HG03025 (cell line): Measurements from ENCODE around the gene AGRN.
"Not testable (repeated sequence)": the region's sequence is repeated elsewhere in the genome, so short reads cannot be mapped to it uniquely, and the experiment has no call there.

Experiments used
- ATAC-seq: cut with Tn5 transposase; IDR thresholded peaks from one replicate; pipeline ENCODE4 v1.9.1; 2021; ENCODE audit warnings: mild to moderate bottlenecking, moderate library complexity; ENCODE audit not compliant: unreplicated experiment, low FRiP score

The AGRN gene

DNA sequence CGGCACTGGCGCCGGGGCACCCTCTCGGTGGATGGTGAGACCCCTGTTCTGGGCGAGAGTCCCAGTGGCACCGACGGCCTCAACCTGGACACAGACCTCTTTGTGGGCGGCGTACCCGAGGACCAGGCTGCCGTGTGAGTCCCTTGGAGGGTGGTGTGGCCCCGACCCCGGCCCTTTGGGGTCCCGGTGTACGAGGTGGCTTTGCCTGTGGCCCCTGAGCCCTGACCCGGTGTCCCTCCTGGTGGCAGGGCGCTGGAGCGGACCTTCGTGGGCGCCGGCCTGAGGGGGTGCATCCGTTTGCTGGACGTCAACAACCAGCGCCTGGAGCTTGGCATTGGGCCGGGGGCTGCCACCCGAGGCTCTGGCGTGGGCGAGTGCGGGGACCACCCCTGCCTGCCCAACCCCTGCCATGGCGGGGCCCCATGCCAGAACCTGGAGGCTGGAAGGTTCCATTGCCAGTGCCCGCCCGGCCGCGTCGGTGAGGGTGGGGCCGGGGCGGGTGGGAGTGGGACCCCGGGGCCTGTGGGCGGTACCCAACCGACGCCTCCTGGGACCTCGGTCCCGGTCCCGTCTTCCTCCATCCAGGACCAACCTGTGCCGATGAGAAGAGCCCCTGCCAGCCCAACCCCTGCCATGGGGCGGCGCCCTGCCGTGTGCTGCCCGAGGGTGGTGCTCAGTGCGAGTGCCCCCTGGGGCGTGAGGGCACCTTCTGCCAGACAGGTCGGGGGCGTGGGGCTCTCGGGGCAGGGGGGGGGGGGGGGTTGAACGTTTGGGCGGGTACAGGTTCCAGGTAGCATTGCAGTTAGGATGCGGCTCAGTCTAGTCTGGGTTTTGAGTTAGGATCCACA lies 29.6 kb downstream of the AGRN start:
- no peak for ATAC-seq

DNA sequence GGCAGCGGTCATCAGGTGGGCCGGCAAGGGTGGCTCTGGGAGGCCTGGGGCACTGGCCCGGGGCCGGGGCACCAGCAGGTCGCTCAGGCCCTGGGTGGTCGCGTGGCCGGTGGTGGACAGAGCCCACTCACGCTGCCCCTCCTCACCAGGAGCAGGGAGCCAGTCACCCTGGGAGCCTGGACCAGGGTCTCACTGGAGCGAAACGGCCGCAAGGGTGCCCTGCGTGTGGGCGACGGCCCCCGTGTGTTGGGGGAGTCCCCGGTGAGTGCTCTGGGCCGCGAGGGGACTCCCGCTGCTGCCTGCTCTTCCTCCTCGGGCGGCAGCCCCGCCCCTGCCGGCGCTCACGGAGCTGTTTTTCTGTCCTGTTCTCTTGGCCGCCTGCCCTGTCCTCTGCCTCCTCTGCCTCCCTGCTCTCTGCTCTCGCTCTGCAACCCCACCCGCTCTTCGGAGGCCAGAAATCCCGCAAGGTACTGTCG lies 30.7 kb downstream of the AGRN start:
- no peak for ATAC-seq

DNA sequence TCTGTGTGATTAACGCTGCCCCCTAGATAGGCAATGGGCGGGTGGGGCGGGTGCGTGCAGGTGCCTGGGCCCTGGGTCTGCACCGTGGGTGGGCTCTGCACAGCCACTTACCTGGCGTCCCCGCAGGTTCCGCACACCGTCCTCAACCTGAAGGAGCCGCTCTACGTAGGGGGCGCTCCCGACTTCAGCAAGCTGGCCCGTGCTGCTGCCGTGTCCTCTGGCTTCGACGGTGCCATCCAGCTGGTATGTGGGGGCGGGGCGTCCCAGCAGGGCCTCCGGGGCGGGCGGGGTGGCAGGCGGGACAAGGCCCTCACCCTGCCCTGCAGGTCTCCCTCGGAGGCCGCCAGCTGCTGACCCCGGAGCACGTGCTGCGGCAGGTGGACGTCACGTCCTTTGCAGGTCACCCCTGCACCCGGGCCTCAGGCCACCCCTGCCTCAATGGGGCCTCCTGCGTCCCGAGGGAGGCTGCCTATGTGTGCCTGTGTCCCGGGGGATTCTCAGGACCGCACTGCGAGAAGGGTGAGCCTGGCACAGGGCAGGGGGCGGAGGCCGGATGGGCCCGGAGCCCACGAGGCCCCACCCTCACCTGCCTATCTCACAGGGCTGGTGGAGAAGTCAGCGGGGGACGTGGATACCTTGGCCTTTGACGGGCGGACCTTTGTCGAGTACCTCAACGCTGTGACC lies 31.3 kb downstream of the AGRN start:
- no peak for ATAC-seq

DNA sequence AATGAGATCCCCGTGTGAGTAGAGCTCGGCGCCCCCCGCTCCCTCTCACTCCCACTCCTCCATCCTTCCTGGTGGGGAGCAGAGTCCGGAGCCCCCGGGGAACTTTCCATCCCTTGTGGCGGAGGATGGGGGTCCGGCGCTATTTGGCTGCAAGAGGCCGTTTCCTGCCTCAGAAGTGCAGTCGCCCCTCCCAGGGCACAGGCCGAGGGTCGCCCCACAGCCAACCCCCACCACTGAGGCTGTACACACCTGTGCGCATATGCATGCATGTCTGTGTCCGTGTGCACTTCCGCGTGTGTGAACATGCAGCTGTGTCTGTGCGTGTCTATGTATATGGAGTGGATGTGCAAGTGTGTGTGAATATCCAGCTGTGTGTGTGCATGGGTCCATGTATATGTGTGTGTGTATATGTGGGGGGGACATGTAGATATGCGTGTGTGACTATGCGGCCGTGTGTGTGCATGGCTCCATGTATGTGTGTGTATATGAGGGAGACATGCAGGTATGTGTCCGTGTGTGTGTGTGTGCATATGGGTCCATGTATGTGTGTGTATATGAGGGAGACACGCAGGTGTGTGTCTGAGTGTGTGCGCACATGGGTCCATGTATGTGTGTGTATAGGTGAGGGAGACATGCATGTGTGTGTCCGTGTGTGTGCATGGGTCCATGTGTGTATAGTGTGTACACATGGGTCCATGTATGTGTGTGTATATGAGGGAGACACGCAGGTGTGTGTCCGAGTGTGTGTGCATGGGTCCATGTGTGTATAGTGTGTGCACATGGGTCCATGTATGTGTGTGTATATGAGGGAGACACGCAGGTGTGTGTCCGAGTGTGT lies 32.3 kb downstream of the AGRN start:
- ATAC-seq: no peak

DNA sequence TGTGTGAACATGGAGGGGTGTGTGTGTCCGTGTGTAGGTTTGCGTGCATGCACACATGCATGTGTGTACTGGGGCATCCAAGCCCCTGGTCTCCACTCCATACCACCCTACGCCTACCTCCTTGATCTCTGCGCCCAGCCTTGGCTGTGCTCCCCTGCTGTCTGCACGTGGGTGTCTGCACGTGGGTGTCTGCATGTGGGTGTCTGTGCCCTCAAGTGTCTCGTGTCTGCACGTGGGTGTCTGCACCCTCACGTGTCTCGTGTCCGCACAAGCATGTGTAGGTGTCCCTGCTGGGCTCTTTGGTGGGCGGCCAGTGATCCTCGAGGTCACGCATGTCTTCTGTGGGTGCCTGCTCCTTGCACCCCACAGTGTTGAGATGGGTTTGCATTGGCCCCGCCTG lies 33.1 kb downstream of the AGRN start:
- no peak for ATAC-seq

DNA sequence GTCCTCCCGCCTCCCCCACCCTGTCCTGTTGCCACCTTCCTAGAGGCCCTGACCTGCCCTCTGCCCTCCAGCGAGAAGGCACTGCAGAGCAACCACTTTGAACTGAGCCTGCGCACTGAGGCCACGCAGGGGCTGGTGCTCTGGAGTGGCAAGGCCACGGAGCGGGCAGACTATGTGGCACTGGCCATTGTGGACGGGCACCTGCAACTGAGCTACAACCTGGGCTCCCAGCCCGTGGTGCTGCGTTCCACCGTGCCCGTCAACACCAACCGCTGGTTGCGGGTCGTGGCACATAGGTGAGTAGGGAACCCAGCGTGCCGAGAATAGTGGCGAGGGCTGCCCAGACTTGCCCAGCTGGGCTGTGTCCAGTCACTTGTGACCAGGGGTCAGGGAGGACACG lies 33.8 kb downstream of the AGRN start:
- ATAC-seq: no peak

DNA sequence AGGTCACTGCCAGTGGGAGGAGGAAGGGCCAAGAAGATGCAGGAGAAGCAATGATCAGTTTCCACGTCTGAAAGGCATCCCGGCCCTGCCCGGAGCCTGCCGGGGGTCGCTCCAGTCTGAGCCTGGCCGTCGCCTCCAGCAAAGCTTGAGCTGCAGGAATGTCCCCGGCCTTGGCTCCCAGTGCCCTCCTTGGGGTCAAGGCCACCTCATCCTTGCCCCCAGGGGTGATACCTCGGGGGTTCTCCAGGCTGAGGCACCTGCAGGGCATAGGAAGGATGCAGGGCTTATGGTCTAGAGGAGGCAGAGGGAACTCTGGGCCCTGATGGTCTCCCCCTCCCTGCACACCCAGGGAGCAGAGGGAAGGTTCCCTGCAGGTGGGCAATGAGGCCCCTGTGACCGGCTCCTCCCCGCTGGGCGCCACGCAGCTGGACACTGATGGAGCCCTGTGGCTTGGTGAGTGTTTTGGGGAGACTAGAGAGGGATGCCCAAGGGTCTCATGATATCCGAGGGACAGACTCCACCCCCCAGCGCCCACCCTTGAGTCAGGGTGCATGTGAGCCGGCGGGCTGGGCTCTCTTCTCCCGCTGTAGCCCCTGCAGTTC lies 34.3 kb downstream of the AGRN start:
- ATAC-seq: no peak

DNA sequence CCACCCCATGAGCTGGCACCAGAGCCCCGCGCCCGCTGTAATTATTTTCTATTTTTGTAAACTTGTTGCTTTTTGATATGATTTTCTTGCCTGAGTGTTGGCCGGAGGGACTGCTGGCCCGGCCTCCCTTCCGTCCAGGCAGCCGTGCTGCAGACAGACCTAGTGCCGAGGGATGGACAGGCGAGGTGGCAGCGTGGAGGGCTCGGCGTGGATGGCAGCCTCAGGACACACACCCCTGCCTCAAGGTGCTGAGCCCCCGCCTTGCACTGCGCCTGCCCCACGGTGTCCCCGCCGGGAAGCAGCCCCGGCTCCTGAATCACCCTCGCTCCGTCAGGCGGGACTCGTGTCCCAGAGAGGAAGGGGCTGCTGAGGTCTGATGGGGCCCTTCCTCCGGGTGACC lies 35.1 kb downstream of the AGRN start:
- ATAC-seq: no peak

DNA sequence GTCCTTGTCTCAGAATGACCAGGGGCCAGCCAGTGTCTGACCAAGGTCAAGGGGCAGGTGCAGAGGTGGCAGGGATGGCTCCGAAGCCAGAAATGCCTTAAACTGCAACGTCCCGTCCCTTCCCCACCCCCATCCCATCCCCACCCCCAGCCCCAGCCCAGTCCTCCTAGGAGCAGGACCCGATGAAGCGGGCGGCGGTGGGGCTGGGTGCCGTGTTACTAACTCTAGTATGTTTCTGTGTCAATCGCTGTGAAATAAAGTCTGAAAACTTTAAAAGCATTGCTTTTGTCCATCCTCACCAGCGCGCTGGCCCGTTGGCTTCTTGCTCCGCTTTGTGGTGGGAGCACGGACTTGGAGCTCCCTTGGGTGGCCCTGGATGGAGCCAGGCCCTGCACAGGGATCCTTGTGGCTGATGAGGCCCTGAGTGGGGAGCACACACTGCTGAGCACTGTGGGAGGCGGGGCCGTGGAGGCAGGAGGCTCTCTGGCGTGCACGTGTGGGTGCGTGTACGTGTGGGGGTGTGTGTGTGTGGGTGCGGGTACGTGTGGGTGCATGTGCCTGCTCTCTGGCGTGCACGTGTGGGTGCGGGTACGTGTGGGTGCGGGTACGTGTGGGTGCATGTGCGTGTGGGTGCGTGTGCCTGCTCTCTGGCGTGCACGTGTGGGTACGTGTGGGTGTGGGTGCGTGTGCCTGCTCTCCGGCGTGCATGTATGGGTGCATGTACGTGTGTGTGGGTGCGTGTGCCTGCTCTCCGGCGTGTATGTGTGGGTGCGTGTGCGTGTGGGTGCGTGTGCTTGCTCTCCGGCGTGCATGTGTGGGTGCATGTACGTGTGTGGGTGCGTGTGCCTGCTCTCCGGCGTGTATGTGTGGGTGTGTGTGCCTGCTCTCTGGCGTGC lies 36.2 kb downstream of the AGRN start:
- ATAC-seq: no peak

DNA sequence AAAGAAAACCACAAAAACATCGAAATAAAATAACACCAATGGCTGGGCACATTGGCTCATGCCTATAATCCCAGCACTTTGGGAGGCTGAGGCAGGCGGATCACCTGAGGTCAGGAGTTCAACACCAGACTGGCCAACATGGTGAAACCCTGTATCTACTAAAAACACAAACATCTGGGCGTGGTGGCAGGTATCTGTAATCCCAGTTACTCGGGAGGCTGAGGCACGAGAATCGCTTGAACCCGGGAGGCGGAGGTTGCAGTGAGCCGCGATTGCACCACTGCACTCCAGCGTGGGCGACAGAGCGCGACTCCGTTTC lies 37.8 kb downstream of the AGRN start:
- not testable (repeated sequence) for ATAC-seq

DNA sequence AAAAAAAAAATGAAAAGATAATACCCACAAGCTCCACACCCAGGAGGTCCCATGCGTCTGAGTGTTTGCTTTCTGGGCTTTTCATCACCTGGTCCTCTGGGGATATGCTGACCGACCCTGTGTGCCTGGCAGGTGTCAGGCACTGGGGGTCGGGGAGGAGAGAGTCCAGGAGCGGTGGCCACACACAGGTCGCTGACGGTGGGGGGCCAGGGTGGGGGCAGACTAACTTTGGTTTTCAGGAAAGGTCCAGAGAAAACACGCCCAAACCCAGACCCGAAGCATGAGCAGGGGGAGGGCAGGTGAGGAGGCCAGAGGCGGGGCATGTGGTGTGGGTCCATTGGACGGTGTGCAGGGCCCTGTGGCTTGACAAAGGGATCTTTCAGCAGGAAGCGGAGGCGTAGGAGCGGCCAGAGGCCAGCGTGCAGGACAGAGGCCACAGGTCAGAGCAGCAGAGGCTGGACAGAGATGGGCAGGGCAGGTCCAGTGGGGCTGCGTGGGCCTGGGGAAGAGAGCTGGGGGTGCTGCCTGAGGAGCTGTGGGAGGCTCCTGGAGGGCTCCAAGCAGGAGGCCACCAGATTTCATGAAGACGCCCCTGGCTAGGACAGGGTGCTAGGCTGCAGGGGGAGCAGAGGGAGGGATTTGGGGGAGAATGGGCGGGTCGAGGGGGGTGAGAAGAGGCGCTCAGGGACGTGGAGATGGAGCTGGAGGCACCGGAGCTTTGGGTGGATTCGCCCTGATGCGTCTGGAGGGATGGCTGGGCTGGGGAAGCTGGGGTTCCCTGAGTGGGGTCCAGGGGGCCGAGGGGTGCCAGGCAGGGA lies 38.4 kb downstream of the AGRN start:
- no peak for ATAC-seq

DNA sequence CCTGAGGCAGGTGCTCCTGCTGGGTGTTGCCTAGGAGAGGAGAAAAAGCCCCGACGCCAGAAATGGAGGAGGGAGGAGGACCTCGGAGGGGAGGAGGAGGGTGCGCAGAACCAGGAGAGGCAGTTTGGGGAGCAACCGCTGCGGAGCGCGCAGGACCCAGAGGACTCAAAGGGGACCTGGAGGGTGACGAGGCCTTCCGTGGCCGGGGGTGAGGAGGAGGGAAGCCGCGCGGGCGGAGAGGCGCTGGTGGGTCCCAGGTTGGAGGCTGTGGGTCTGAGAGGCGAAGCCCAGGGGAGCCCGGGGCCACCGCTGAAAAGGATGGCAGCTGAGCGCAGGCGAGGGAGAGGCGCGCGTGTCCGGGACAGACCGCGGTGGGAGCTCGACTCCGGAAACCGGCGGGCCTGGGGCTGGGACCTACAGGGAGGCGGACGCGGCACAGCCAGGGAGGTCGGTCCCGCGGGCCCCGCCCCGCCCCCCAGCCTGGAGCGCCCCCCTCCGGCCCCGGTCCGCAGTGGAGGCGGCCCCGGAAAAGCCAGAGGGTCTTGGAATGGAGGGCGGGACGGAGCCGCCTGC lies 39.1 kb downstream of the AGRN start:
- peak; percentile 16 for ATAC-seq

DNA sequence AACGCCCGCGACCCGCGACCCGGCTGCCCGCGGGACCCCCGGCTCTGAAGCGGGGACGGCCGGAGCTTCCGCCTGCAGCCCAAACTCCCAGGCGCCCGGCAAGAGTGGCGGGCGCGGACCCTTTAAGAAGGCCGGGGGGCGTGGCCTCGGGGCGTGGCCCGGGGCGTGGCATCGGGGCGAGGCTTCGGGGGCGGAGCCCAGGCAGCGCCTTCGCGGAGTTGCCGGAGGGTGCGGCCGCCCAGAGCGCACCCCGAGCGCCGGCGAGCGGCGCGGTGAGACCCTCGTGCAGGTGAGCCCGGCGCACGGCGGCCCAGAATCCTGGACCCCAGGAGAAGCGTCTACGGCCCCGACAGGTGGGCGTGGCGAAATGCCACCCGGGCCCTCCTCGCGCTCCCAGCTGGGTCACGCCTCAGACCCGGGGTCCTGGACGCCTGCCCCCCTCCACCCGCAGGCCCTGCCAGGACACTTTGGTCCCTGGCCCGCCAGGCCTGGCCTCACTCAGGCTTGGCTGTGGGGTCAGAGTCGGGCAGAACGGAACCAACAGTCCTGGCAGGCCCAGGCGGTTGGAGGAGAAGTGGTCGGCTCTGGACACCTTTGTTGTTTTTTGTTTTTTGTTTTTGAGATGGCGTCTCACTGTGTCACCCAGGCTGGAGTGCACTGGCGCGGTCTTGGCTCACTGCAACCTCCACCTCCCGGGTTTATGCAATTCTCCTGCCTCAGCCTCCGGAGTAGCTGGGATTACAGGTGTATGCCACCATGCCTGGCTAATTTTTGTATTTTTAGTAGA lies 39.8 kb downstream of the AGRN start:
- ATAC-seq: peak; percentile 65

DNA sequence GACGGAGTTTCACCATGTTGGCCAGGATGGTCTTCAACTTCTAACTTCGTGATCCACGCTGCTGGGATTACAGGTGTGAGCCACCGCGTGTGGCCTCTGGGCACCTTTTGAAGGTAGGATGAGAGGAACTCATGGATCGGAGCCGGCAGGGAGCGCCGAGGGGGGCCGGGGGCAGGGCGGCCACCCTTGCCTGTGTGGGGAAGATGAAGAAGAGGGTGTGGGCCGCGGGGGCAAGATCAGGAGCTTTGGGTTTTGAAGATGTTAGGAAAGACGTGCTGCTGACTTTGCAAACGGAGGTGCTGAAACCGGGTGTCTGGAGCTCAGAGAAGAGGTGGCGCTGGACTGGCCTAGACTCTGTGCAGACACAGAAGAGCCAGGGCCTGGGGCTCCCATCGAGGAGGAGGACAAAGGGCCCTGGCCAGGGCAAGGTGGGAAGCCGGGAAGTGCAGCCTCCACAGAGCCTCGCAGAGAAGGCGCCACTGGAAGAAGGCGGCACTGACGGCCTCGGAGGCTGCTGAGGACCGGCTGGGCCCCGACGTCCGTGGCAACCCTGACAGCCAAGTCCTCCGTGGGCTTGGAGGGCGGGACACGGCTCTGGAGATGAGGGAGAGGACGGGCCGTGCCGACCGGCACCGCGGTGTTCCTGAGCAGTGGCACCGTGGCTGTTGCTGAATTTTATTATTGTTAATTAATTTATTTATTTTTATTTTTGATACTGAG lies 40.5 kb downstream of the AGRN start:
- no peak for ATAC-seq

DNA sequence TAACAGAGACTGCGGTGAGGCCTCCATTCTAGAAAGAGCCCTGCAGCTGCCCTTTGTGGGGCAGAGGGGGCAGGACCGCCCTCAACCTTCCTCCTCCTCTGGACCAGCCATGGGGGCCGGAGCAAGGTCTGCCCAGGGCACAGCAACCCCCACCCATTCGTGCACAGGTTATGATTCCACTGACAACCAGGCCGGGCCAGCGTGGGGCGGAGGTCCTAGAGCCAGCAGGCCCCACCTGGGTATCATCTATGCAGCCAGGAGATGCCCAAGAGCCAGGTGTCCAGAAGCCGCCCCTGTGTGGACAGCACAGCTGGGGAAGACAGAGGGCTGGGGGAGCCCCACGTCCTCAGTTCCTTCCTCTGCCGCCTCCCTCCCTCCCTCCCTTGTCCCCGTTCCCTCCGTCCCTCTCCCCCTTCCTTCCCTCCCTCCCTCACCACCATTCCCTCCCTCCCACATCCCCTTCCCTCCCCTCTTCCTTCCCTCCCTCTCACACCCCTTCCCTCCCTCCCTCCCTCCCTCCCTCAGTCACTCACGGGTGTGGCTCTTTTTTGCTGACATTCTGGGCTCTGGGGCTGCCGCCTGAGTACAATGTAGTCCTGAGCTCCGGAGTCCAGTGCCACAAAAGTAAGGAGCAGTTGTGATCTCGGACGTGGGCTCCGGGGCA lies 41.9 kb downstream of the AGRN start:
- ATAC-seq: no peak

DNA sequence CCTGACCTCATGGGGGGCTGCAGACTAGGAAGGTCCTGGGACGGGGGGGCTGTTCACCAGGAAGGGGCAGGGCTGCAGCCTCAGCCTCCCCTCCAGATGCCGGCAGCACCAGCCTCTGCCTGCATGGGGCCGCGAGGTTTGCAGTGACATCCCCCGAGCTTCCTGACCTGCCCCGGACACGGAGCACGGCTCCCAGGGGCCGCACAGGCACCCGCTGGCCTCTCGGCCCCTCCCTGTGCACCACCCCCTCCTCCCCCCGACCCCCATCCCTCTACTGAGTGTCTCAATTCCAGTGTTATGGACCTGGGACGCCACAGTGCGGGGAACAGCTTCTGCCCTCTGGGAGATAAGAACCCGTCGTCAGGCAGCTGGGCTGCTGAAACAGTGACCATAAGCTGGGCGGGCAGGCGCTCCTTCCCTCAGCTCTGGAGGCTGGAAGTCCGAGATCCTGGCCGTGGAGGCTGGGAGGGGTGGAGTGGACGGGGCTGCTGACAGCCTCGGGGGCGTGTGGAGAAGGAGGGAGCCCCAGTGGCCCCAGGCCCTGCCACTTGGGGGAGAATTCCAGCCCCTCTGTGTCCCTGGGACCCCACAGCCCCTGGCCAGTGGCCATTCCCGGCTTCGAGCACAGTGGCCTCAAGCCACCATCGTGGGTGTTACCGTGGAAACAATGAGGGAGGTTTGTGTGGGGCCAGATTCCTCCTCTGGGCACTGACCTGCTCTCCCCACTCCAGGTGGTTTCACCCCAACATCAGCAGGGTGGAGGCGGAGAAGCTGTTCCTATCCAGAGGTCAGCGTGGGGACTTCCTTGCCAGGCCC lies 42.6 kb downstream of the AGRN start:
- ATAC-seq: no peak
